ENCODE measurements around the gene KL. TPM values are rescaled to one million over a fixed set of nuclear protein-coding genes. Genes with fewer than 3 reads are reported as not detected.

KL gene
- 2.8 TPM for total RNA-seq

GRCh38 chr13:33016414-33017322, at the start of gene KL:
Gene KL, plus strand, starts transcription at chr13:33016423. Its CDS starts 18 bp downstream, at chr13:33016441.
- no peak for DNase-seq

GRCh38 chr13:32967584-32968182, 48.5 kb upstream of the KL start:
- DNase-seq: no peak

GRCh38 chr13:32968316-32968715, 47.9 kb upstream of the KL start:
- no peak for DNase-seq

- no peak for DNase-seq
Measured at GRCh38 chr13:32968793-32969192, 47.4 kb upstream of the KL start.

- DNase-seq: no peak
Measured at GRCh38 chr13:32969516-32969941, 46.7 kb upstream of the KL start.

- DNase-seq: no peak
Measured at GRCh38 chr13:32976056-32976805, 40.0 kb upstream of the KL start.

GRCh38 chr13:32976912-32977311, 39.3 kb upstream of the KL start:
- no peak for DNase-seq

- no peak for DNase-seq
Measured at GRCh38 chr13:32977321-32977720, 38.9 kb upstream of the KL start.

GRCh38 chr13:32978278-32978677, 37.9 kb upstream of the KL start:
- no peak for DNase-seq

- no peak for DNase-seq
Measured at GRCh38 chr13:32983058-32983457, 33.2 kb upstream of the KL start.

GRCh38 chr13:32984857-32985626, 31.2 kb upstream of the KL start:
- no peak for DNase-seq

GRCh38 chr13:32986552-32986951, 29.7 kb upstream of the KL start:
- DNase-seq: no peak

- no peak for DNase-seq
Measured at GRCh38 chr13:32987462-32987861, 28.8 kb upstream of the KL start.

- DNase-seq: no peak
Measured at GRCh38 chr13:32988608-32989289, 27.5 kb upstream of the KL start.

- no peak for DNase-seq
Measured at GRCh38 chr13:32989290-32989667, 26.9 kb upstream of the KL start.

- no peak for DNase-seq
Measured at GRCh38 chr13:32989942-32990341, 26.3 kb upstream of the KL start.

GRCh38 chr13:32993145-32993544, 23.1 kb upstream of the KL start:
- DNase-seq: no peak

- no peak for DNase-seq
Measured at GRCh38 chr13:32997399-32997798, 18.8 kb upstream of the KL start.

- no peak for DNase-seq
Measured at GRCh38 chr13:32998966-32999365, 17.3 kb upstream of the KL start.

GRCh38 chr13:33000365-33000764, 15.9 kb upstream of the KL start:
- no peak for DNase-seq

GRCh38 chr13:33003458-33004019, 12.7 kb upstream of the KL start:
- no peak for DNase-seq
